ENCODE measurements around the gene CDH4.

CDH4 gene

DNA sequence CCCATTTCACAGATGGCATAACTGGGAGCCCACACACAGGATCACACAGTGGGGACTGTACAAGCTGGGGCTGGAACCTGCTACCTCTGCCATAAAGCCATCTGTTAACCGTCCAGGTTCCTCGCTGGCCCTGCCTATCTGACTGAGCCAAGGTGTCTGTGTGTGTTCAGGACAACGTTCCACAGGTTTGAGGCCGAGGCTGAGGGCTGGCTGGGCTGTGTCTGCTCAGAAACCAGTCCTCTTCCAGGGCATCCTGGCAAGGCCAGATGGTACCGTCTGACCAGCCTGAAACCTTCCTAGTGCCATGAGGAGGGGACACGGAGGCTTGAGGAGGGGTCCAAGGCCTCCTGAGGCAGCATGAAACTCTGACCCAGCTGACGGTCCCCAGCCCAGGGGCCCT lies 663.0 kb downstream of the CDH4 start:
- DNase-seq (ENCODE audit: low spot score), result no peak

DNA sequence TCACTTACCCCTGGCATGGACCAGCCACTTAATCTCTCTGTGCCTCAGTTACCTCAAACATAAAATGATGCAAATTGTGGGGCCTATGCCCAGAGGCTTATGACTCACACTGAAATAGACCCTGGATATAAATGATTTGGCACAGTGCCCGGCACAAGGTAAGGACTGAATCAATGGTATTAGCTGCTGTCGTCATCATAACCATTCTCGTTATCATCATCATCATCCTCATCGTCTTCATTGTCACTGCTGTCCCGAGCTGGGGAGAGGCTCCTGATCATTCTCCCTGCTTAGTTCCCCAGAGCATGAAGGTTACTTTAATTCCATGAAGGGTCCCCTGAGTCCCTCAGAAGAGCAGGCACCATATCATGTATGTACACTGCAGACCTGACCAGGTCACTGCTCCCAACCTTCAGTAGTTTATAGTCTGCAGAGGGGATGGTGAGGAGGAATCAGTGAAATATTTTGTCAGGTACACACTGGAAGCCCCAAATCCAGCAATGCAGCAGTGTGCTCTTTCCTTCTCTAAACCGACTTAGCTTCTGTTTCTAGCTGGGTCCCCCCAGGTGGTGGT lies 664.3 kb downstream of the CDH4 start:
- no peak for DNase-seq (ENCODE audit: low spot score)

DNA sequence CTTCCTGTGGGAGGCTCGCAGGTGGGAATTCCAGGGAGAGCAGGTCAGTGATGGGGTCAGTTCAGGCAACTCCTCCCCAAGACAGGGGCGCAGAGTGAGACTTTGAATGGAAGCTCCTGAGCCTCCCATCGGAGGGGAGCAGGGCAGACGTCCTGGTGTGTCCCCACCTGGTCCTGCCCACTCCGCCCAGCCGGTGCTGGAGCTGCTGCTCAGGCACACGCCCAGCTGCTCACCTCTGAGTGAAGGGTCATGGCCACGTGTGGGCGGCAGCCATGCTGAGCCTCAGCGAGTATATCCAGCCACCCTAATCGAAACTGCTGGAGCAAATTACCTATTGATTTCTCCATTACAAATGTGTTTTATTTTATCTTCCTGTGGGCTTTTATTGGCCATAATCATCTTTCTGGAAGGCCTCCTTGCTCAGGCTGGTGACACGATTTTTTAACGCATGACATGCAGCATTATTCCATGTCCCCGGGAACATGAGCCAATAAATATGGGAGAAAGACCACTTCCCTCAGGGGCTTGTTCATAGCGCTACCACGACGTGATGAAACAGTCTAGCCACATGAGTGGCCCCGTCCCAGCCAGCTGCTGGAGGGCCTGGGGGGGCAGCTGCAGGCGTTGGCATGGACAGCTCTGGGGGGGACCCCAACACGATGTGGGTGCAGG lies 665.5 kb downstream of the CDH4 start:
- no peak for DNase-seq (ENCODE audit: low spot score)

GRCh38 chr20:61918548-61918947 lies 666.5 kb downstream of the CDH4 start:
- DNase-seq (ENCODE audit: low spot score), result no peak

DNA sequence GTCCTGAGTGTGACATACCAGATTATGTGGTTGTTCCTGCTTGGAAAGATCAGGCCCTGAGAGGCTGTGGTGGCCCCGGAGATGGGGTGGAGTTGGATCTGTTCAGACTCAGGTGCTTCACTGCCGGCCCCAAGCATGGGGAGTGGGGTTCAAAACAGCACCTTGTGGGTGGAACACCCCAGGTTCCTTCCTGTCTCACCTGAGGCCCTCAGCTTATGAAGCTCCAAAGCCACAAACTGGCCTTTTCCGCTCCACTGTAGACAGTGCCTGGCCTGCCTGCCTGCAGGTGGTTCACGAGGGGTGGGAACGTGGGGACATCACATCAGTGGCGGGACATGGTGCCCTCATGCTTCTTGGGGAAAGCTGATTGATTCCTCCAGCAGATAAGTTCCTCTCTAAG lies 667.2 kb downstream of the CDH4 start:
- no peak for DNase-seq (ENCODE audit: low spot score)

- no peak for DNase-seq (ENCODE audit: low spot score)
These were observed 667.8 kb downstream of the CDH4 start for GRCh38 chr20:61919675-61920365.

DNA sequence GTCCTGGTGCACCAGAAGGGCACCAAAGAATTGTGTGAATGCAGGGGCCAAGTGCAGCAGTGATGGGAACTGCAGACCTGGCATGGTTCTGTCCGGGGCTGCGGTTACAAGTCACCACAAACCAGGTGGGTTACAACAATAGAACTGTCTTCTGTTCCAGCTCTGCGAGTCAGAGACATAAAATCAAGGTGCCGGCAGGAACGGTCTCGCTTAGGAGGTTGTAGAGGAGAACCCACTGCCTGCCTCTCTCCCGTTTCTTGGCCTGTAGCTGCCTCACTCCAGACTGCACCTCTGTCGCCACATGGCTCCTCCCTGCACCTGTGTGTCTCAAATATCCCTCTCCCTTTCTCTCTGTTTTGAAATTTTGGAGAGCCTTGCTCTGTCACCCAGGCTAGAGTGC lies 670.4 kb downstream of the CDH4 start:
- DNase-seq (ENCODE audit: low spot score), result no peak

DNA sequence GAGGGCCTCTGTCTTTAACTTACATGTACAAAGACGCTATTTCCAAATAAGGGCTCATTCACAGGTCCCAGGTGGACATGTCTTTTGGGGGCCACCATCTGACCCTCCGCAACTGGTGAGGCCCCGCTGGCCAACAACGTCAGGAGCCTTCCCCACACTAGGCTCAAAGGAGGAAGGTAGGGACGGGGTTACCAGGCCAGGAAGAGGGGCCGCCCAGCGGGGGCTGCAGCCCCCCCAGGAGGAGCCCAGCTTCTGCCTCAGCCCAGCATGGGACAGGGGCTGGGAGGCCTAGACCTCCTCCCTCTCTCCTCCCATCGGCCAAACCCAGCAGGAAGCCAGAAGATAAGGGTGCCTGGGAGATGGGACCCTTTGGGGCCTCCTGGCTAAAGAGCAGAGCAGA lies 670.9 kb downstream of the CDH4 start:
- DNase-seq (ENCODE audit: low spot score), result no peak

DNA sequence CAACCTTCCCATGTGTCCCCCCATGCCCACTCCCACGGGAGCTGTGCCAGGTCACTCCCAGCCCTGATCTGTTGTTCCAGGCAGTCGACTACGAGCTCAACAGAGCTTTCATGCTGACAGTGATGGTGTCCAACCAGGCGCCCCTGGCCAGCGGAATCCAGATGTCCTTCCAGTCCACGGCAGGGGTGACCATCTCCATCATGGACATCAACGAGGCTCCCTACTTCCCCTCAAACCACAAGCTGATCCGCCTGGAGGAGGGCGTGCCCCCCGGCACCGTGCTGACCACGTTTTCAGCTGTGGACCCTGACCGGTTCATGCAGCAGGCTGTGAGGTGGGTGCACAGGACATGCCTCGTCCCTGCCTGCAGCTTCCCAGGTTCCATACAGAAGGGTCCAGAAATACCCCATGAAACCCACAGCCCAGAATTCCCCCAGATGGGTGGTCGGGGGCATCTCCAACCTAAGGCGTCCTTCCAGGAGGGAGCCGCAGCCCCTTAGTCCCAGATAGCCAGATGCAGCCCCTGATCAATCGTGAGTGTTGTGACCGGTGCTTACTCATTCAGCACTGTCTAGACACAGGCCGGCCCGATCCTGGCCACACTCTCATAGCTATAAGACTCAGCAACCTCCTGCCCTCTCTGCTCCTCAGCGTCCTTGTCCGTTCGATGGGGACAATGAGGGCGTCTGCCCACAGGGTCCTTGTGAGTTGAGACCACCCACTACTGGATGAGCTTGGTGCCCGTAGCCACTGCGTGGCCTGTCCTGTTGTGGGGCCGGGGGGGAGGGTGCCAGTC lies 671.5 kb downstream of the CDH4 start:
- DNase-seq (ENCODE audit: low spot score), result no peak

DNA sequence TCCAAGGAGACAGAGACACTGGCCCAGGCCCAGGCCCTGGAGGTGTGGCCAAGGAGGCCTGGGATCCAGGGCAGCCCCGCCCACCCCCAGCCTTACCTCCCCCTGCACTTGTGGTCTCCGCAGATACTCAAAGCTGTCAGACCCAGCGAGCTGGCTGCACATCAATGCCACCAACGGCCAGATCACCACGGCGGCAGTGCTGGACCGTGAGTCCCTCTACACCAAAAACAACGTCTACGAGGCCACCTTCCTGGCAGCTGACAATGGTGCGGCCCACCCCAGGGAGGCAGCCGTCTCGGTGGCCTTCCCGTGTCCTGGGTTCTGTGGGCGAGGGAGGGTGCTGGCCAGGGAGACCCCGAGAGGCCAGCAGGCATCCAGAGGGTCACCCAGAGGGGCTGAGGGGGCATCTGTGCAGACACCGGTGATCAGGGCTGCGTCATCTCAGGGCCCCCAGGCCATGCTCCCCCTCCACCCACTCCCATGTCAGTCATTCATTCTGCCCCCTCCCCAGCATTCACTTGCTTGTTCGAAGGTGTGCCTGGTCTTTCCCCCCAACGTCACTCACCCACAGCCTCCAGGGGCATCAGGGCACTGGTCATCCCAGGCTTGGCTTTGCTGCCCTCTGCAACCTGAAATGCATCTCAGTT lies 672.3 kb downstream of the CDH4 start:
- no peak for DNase-seq (ENCODE audit: low spot score)

DNA sequence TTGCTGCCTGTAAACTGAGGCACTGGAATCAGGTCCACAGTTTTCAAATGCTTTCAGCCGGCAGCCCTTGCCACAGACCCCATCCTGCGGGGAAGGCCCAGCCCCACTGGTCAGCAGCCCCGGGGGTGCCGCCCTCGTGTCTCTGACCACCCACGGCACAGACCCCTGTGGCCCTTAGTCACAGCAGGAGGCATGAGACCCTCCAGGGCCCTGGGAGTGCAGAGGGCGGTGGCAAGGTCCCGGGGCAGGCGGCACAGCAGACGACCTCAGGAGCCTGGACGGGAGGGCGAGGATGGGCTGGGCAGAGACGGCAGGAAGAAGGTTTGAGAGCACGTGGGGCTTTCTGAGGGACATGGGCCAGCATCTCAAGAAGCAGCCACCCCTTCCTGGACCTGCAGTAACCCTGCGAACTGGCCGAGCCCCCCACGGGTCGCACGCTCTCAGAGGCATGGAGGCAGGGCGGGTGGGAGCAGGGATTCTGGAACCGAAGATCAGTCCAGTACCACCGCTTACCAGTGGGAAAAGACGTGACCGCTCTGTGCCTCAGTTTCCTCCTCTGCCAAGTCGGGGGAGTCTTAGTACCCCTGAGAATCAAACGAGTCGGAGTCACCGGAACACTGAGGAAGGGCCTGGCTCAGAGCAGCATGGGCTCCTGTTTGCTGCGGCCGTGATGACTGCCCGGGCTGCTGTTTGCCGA lies 672.9 kb downstream of the CDH4 start:
- no peak for DNase-seq (ENCODE audit: low spot score)

GRCh38 chr20:61925555-61926252 lies 673.6 kb downstream of the CDH4 start:
- no peak for DNase-seq (ENCODE audit: low spot score)

GRCh38 chr20:61926253-61926613 lies 674.2 kb downstream of the CDH4 start:
- no peak for DNase-seq (ENCODE audit: low spot score)

- no peak for DNase-seq (ENCODE audit: low spot score)
These were observed 674.7 kb downstream of the CDH4 start for GRCh38 chr20:61926796-61927192.

DNA sequence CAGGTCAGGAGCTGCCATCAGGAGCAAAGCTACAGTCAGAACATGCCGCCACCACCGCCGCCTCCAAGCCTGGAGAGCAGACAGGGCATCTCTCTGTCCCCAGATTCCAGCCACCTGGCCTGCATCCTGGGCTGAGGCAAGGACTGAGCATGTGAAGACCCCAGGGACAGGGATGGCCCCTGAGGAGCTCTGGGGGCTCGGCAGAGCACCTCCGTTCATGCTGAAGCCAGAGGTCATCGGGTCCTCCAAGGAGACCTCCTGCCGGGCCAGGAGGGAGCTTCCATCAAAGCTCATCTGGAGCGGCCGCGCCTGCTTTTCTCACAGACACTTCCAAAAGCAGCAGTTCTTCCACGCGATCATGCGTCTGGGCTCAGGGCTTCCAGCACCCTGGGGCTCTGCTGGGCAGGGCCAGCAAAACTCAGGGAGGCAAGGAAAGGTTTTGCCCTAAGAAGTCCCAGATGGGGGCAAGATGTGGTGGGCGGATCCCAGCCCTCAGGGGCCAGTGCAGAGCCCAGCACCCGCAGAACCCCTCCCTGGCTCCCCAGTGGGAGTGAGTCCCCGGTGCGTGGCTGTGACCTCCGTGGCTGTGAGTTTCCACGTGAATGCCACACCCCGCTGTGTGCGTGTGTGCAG lies 675.2 kb downstream of the CDH4 start:
- DNase-seq (ENCODE audit: low spot score), result no peak

- DNase-seq (ENCODE audit: low spot score), result no peak
These were observed 675.9 kb downstream of the CDH4 start for GRCh38 chr20:61927826-61928541.

GRCh38 chr20:61929561-61929960 lies 677.5 kb downstream of the CDH4 start:
- no peak for DNase-seq (ENCODE audit: low spot score)

DNA sequence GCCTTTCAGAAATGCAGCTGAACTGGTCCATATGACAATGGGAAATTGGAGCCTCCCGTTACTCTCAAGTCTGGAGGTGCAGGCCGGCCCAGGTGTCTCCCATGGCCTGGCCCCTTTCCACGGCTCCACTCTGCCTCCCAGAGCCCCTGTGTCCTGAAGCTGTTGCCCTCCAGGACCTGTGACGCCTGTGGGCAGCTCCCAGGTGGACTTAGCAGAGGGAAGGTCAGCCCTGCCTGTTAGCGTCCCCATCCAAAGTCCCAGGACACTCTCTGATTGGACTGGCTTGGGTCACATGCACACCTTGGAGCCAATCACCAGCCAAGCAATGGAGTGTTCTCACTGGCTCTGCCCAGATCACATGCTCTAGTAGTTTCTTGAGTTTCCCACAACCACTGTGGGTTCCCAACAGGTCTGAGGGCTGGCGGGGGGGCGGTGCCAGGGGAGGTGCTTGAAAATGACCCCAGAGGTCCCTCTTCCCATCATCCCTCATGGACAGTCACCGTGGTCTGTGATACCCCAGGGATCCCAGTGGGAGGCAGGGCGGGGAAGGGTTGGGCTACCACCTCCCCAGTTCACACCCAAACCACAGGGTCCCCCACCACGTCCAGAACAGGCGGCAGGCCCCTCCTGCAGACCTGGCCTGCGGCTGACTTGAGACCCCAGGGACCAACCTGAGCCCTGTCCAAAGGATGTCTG lies 678.1 kb downstream of the CDH4 start:
- DNase-seq (ENCODE audit: low spot score), result no peak

DNA sequence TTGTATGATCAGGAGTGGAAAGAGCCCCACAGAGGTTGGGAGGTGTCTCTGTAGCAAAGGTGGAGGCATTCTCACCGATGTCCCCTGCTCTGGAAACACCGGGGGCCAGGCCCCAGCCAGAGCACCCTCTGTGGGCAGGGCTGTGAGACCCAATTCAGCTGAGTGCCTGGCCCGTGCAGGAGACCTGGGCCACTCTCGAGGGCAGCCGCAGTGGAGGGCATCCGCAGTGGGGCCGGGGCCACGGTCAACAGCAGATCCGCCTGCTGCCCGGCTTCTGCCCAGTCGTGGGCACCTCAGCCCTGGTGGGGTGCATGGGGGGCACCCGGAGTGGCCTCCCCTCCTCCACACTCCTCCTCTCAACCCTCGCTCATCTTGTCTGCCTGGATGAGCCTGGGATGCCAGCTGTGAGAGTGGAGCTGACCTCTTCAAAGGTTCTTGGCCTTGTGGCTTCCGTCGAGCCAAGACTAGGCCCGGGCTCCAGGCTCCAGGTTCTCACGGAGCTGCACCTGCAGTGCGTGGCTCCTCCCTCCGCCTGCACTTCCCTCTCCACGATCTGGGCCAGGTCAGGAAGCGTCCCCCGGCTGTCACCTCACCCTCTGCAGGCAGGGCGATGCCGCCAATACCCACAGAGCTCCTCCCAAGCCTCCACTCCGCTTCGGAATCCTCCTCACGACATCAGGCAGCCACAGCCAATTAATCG lies 678.9 kb downstream of the CDH4 start:
- DNase-seq (ENCODE audit: low spot score), result no peak
